Stimulated activated CD8-positive, alpha-beta memory T cell treated with anti-CD3 and anti-CD28 coated beads, Interleukin-4, amount 100 ng/mL, for 1 hour (primary cell): Measurements from ENCODE around the gene GNL3.
"Not testable (repeated sequence)": the region's sequence is repeated elsewhere in the genome, so short reads cannot be mapped to it uniquely, and the experiment has no call there.

ENCODE experiments used
- DNase-seq, 2 donors: peaks; one replicate each; pipeline ENCODE4 v3.0.0-alpha.2; 2020; ENCODE audit warnings: low read depth in 2 of 2, low spot score in 1 of 2

GNL3 gene, protein sequence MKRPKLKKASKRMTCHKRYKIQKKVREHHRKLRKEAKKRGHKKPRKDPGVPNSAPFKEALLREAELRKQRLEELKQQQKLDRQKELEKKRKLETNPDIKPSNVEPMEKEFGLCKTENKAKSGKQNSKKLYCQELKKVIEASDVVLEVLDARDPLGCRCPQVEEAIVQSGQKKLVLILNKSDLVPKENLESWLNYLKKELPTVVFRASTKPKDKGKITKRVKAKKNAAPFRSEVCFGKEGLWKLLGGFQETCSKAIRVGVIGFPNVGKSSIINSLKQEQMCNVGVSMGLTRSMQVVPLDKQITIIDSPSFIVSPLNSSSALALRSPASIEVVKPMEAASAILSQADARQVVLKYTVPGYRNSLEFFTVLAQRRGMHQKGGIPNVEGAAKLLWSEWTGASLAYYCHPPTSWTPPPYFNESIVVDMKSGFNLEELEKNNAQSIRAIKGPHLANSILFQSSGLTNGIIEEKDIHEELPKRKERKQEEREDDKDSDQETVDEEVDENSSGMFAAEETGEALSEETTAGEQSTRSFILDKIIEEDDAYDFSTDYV

DNA sequence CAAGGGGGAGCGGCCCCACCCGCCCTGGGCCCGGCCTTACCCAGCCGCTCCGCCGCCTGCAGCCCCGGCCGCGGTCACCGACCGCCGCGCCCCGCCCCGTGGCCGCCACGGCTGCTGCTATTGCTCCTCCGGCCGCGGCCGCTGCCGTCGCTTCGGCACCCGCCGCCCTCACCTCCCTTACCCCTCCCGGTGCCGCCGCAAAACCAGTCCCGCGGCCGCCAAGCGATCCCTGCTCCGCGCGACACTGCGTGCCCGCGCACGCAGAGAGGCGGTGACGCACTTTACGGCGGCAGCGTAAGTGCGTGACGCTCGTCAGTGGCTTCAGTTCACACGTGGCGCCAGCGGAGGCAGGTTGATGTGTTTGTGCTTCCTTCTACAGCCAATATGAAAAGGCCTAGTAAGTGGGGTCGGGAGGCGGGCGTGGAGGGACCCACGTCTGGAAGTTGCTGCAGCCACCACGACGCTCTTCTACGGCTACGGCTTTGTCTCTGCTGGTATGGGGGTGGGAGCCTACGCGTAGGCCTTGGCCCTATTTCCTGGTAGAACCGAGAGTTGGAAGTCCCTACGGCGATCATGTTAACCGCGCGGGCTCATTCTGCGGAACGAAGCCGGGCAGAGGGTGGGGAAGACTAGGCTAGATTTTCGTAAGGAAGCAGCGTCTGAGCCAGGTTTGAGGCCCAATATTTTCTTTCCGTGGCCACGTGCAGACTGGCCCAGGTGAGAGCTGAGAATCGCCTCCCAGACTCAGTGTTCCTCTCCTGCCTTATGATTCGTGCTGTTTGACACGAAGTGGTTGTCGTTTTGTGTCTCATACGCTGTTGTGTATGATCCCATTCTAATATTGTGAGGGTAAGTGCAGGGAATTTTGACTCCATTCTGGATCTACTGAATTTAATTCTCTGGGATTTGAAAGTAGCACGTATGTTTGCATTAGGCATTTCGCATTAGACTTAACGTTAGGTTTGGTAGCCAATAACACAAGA is at the start of gene GNL3, which contains the start of gene PBRM1:
Gene GNL3 (plus strand): TSS at position 324 of the 983 bp plus-strand sequence. CDS start 61 bp downstream, at position 385.
Gene PBRM1 (minus strand): TSS at position 205 of the 983 bp plus-strand sequence.
- peak; percentile 64 to 83 for DNase-seq

DNA sequence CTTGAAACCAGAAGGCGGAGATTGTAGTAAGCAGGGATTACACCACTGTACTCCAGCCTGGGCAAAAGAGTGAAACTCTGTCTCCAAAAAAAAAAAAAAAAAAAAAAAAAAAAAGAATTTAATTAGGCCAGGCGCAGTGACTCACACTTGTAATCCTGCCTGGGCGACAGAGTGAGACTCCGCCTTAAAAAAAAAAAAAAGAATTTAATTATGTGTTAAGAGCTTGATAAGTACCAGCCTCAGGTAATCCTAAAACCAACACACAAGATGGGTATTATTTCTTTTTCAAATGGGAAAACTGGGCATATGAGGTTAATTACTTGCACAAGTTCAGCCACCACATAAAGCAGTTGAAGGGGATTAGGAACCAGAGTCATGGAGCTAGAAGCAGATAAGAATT is 49.2 kb upstream of the GNL3 start:
- DNase-seq = no peak

DNA sequence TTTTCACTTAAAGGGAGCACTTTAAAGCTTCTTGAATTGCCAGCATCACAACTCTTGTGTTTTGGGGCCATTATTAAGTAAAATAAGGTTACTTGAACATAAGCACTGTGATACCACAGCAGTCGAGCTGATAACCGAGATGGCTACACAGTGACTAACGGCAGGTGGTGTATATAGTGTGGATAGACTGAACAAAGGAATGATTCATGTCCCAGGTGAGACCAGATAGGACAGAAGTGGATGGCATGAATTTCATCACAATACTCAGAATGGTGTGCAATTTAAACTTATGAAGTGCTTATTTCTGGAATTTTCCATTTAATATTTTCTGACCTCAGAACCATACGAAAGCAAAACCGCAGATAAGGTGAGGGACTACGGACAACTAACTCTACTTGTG is 40.3 kb upstream of the GNL3 start:
- no peak for DNase-seq

DNA sequence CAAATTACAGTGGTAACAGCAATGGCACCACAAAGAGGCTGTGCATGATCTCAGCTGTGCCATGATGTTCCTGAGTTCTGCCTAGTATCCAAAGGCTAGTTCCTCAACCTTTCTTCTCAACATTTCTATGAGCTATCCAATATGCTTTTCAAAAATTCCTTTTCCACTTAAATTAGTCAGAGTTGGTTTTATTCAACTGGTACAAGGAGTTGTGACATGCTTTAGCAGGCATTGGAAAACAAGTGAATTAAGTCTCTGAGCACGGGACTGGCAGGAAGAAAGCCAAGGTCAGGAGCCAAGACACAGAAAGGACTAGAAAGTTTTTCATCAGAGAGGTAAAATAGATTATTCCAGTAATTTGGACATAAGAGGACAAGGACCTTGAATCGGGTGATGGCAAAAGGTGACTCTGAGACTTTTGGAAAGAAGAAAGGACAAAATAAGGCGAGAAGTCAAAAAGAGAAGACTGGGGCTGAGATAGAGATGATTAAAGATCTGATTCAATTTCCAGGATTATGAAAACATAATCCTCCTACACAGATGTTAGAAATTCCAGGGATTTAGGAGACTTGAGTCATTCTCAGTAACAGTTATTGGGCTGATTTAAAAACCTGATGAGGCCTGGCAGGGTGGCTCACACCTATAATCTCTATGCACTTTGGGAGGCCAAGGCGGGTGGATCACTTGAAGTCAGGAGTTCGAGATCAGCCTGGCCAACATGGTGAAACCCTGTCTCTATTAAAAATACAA is 36.2 kb upstream of the GNL3 start:
- DNase-seq = no peak

DNA sequence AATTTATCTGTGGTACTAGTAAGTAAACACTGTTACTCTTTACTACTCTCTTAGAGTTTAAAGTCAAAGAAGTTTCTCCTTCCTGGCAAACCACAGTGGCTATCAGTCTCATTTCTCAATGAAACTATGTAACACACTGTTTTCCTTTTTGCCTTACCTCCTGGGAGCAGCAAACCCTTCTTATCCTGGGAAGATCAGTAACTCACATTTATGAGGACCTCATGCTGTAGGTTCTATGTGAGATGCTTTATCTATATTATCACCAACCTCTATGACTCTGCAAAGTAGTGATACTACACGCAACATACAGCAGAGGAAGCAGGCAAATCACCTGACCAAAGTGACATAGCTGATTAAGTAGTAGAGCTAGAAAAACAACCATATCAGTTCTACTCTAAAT is 35.4 kb upstream of the GNL3 start:
- no peak for DNase-seq

DNA sequence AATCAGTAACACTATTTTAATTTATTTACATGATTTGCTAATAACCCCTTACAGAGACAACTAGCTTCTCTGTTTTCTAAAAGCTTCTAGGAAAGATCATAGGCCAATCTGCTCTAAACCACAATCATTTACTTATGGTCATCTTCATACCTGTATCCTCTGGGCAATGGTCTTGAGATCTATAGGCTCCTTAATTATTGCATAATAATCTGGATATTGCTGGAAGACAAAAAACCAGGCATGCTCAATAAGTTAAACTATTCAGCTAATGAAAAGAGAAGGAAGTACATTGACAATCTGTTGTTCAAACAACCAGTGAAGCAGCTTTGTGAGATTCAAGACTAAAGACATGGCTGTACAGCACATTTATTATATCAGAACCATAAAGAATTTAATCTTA is 34.2 kb upstream of the GNL3 start:
- no peak for DNase-seq

DNA sequence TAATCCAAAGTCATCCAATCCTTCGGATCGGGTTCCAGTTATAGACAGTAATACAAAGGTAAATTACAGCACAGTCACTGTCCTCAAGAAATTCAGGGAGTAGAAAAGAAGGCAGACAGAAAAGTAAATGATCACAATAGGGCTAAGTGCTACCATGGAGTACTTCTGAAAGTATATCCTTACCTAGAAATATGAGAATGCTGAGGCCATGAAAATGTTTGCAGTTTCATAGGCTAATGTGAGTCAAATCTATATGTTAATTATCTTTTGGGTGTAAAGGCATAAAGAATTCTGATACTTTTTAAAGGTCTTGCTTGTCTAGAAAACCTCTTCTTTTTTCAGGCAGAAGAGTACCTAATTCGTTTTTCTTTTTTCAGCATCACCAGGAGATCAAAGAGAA is 29.9 kb upstream of the GNL3 start:
- DNase-seq = no peak

DNA sequence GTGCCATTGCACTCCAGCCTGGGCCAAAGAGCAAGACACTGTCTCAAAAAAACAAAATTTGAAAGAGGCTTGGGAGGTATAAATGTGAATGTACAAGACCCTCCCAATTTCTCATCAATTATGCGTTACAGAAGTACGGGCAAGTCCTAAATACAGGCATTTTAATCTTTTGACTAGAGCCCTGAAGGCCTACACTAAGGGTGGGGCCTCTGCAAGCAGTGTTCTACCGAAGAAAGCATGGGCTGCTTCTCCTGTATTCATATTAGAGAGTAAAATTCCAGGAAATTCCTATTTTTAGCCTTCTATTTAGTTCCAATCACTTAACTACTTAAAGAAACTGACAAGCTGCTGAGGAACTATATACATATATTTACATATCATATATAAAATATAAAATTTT is 25.8 kb upstream of the GNL3 start:
- no peak for DNase-seq

DNA sequence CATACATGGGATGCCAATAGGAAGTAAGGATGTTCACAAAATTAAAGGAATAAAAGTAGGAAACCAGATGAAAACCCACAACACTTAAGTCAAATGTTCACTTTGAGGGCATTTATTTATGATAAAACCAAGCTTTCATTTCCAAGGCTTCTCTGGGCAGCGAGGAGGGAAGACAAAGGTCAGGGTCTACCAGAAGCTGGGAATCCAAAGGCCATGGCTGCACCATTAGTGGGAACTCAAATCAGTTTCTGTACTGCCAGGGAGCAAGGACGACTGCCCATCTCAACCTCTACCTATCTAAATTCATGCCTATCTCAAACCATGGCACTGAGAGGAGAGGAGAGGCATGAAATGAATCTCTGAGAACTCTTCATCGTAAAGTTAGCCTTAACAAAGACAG is 22.7 kb upstream of the GNL3 start:
- no peak for DNase-seq

DNA sequence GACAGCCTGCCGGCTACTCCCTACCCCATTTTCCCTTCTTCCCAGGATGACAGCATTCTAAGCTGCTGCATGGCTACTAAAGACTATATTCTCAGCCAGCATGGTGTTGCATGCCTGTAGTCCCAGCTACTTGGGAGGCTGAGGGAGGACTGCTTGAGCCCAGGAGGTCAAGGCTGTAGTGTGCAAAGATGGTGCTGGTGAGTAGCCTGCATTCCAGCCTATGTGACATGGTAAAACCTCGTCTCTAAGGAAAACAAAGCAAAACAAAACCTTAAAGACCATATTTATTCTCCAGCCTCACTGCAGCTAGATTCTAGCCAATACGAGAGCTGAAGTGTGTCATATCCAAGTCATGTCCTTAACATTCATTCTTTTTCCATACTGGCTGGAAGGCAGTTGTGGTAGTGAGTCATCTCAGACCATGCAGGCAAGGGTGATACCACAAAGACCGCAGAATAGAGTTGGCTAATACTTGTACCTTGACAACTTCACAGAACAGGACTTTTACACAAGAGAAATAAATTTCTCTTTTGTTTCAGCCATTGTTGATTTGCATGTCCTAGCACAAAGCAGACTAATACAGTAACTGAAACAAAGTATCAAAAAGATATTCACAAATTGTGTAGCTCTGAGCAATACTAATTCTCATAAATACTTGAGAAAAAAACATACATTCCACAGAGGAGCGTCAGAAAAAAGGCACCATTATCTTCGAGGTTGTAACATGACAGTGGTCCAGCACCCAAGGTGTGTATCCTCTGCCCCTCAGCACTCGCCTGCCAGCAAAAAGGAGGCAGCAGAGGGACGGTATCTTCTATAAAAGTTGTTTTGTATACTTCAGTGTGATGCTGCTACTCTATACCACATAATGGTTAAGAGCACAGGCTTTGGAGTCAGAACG is 15.0 kb upstream of the GNL3 start:
- no peak for DNase-seq

DNA sequence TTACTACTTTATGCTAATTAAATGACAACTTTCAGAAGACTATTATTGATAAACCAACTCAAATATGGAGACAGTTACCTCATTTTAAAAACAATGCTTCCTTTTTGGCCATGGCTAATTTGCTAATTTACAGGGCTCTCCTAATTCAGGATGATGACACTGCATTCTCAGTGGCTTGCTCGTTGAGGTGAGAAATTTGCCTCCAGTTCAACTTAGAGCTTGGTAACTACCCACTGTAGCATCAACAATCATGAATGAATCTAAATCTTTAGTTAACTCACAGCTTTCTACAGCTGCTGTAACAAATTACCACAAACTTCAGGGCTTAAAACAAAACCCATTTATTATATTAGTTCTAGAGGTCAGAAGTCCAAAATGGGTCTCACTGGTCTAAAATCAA is 14.2 kb upstream of the GNL3 start:
- no peak for DNase-seq

DNA sequence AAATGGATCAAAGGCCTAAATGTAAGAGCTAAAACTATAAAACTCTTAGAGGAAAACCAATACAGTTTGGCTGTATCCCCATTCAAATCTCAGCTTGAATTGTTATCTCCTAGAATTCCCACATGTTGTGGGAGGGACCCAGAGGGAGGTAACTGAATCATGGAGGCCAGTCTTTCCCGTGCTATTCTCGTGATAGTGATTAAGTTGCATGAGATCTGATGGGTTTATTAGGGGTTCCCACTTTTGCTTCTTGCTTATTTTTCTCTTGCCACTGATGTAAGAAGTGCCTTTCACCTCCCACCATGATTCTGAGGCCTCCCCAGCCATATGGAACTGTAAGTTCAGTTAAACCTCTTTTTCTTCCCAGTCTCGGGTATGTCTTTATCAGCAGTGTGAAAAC is 9.6 kb upstream of the GNL3 start:
- not testable (repeated sequence) for DNase-seq

DNA sequence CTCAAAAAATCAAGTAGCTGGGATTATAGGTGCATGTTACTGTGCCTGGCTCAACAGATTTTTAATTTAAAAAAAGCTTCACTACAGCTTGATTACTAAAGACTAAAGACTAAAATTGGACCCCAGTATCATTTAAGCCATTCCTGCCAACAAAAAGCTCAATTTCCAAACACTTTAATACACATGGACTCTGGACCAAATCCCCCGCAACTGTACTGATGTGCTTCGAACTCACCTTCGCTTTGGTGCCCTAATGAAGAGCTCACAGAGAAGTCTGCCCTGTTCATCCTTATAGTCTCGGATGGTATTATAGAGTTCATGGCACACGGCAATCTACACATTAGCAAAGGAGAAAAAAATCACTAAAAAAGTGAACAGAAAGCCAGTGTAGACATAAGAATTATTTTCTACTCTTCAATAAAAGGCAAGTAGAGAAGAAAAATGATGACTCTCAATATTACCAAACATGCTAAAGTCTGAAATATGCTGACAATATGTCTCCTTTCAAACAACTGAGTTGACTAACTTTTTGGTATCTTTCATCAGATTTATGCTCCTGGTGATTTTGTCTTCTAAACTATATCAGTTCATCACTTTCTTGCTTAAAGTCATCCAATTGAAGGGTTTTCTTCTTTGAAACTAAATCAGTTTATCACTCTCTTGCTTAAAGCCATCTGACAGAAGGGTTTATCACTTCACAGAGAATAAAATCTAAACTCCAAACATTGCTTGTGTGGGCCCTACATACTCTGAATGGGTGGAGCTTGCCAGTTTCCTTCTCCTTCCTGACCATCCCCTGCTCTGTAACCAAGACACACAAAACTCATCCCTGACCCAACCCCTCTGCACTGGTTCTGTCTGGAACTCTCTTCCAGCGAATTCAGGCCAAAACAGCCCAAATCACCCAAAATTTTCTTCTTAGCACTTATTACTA is 7.3 kb upstream of the GNL3 start:
- no peak for DNase-seq

DNA sequence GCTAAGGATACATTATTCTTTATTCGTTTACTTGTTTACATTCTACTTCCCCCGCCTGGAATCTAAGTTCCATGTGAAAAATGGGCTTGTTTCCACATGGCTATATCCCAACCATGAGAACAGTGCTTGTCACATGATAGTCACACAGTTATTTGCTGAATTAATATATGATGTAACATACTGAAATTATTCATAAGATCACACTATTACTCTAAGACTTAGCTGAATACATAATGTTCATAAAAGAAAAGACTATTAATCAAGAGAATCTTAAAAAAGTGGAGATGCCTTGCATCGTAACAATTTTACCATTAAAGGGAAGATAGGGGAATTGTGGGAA is 6.7 kb upstream of the GNL3 start:
- DNase-seq = no peak

DNA sequence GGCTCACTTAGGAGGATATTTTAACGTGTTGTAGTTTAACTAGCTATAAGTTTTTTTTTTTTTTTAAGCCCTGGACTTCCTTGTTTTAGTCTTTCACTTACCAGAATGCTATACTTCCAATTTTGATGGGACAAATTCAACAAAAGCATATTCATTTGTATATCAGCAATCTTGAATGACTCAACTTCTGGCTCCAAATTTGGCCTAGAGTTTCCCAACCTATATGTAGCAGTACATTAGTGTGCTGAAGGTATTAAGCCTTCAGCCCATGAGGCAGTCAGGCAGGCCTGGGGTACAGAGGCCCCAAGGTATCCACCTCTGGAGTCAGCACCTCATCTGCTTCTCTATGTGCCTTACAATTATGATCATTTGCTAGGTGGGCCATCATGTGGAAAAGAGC is 6.0 kb upstream of the GNL3 start:
- no peak for DNase-seq

DNA sequence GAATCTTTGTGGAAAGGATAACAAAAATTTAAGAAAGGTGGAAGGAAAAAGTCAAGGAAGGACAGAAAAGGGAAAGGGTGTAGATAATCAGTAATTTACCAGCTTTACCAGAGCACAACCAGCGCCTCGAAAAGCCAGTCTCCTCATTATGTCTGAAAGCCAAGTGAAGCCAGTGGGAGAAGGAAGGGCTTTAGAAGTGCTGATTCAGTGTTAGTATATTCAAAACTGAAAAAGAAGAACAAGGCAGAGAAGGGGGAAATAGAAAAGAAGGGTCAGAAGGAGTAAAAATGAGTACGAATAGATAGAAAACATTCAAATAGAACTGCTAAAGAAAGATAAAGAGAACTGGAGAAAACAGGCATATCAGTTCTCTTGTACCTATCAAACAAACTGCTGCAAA is 4.2 kb upstream of the GNL3 start:
- no peak for DNase-seq

DNA sequence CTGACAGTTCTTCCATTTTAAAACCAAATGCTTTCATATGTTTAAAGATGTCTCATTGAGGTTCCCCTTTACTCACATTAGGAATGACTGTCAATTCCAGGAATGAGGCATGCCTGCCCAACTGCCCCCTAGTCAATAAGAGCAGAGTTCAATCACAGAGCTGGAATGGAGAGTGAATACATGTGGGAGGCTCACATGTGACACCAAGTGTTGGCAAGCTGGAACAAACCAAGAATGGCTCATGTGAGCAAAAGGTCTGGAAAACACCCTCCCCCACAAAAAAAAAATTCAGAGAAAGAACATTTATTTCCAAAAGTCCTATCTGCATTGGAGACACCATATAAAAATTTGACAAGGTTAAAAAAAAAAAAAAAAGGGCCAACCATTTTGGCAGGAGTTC is 3.8 kb upstream of the GNL3 start:
- DNase-seq = no peak

DNA sequence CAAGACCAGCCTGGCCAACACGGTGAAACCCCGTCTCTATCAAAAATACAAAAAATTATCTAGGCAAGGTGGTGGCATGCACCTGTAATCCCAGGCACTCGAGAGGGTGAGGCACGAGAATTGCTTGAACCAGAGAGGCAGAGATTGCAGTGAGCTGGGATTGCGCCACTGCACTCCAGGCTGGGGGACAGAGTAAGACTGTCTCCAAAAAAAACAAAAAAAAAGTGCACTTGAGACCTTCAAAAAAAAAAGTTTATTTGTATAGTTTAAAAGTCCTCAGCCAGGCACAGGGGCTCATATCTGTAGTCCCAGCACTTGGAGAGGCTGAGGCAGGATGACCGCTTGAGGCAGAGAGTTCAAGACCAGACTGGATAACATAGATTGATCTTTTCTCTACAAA is 2.2 kb upstream of the GNL3 start:
- no peak for DNase-seq

DNA sequence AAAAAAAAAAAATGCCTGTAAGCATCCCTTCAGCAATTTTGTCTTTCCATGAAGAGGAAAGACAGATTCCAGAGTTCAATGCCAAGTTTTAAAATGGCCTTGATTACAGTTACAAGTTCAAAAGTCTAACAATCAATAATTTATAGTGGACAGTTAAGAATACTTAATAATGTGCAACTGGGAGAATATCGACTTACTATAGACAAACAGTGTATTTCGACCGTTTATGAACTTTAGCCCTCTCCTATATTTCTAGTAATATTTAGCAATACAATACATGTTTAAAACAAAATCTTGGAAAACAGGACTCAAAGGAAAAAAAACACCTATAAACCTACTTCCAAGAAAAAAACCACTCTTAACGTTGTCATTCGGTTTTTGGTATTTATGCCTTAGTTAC is 1.6 kb upstream of the GNL3 start:
- no peak for DNase-seq
